ENCODE results near the gene ABHD17C.
A peak's percentile ranks its signal among the peaks of the same experiment; 100 is the strongest.

The ABHD17C gene

DNA sequence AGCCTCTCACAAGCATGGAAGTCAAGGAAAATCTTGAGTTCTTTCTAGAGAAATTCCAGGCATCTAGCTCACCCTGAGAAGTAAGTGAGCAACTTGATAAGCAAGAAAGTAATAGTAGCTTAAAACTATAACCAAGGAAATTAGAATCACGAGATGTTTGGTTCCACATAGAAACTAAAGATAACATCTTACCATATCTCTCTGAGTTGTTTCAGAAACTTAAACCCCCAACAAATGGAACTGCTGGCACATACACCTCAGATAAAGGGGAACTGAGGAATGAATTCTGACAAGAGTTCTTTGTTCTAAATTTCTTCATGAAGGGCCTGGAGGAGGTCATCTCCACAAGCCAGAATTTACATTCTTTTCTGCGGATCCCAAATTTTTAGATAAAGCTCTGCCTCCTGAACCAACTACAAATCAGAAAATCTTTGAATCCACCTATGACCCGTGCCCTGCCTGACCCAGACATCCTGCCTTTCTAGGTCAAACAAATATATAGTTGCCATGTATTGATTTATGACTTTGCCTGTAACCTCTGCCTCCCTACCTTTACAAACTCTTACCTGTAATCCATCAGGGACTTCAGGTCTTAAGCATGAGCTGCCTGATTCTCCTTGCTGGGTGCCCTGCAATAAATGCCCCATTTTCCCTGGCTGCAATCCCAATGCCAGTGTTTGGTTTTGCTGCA, 26.4 kb upstream of the ABHD17C start:
- TF ChIP-seq EZH2 (optimal IDR thresholded peaks at IDR 0.05; ENCODE audit: low read depth, low read length) (no peak), EZH2phosphoT487 (IDR thresholded peaks at IDR 0.05; ENCODE audit: low read length) (no peak)
- TF ChIP-seq, protein P1, sequence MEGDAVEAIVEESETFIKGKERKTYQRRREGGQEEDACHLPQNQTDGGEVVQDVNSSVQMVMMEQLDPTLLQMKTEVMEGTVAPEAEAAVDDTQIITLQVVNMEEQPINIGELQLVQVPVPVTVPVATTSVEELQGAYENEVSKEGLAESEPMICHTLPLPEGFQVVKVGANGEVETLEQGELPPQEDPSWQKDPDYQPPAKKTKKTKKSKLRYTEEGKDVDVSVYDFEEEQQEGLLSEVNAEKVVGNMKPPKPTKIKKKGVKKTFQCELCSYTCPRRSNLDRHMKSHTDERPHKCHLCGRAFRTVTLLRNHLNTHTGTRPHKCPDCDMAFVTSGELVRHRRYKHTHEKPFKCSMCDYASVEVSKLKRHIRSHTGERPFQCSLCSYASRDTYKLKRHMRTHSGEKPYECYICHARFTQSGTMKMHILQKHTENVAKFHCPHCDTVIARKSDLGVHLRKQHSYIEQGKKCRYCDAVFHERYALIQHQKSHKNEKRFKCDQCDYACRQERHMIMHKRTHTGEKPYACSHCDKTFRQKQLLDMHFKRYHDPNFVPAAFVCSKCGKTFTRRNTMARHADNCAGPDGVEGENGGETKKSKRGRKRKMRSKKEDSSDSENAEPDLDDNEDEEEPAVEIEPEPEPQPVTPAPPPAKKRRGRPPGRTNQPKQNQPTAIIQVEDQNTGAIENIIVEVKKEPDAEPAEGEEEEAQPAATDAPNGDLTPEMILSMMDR (IDR thresholded peaks at IDR 0.05; ENCODE audit: low read length) = no peak
- H4K20me1 ChIP-seq (ENCODE audit: insufficient read depth, low read length) = no peaks in the 10 kb centered on the region
- H3K9ac ChIP-seq (ENCODE audit: low read length) = no peak overlapping the region
- no peak overlapping the region for H3K27ac ChIP-seq (ENCODE audit: low read length)
- no peaks in the 10 kb centered on the region for H3K79me2 ChIP-seq (ENCODE audit: low read length)
- H3K36me3 ChIP-seq (replicated peaks; ENCODE audit: insufficient read depth, low read length) = no peaks in the 10 kb centered on the region
- no peak for DNase-seq
- H3K9me2 ChIP-seq (replicated peaks; ENCODE audit: insufficient read depth, low read length) = no peaks in the 10 kb centered on the region
- H3K9me3 ChIP-seq (replicated peaks; ENCODE audit: insufficient read depth, low read length) = no peaks in the 10 kb centered on the region
- no peak overlapping the region for H3K4me3 ChIP-seq (ENCODE audit: low read length)
- H3K27me3 ChIP-seq (replicated peaks; ENCODE audit: insufficient read depth, low read length) = no peaks in the 10 kb centered on the region
- H3K4me2 ChIP-seq (ENCODE audit: low read depth, low read length) = no peak overlapping the region
- no peaks in the 10 kb centered on the region for H3F3A ChIP-seq (ENCODE audit: insufficient read depth, low read length)
- H3K4me1 ChIP-seq (ENCODE audit: low read length) = peaks cover 3% of the 10 kb centered on the region
- no peak overlapping the region for H2AFZ ChIP-seq (ENCODE audit: low read length)

DNA sequence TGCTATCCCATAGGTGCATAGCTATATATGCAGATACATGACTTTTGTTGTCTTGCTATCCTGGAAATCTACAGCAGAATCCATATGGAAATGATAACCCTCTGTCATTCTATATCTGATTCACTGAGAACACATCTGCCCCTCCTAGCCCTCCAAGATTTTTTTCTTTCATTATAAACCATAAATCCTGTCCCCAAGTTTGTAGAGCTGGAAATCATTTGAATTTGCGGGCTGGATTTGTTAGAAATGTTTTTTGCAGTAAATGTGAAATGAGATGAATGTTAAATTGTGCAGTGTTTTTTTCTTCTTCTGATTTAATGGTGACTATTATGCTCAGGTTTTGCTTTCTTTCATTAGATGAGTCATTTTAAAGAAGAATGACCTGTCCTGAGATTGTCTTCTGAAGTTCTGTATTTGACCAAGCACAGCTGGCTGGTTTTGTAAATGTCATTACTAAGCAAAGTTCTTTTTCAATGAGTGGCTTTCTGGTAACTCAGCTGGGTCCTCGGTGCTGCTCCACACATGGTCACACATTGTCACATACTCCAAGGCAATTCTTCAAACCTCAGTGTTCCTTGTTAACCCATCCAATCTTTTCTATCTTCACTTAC, 25.3 kb upstream of the ABHD17C start:
- H3K36me3 ChIP-seq (replicated peaks; ENCODE audit: insufficient read depth, low read length) = no peaks in the 10 kb centered on the region
- no peaks in the 10 kb centered on the region for H4K20me1 ChIP-seq (ENCODE audit: insufficient read depth, low read length)
- peaks cover 12% of the 10 kb centered on the region for H3K4me1 ChIP-seq (ENCODE audit: low read length)
- H3K27me3 ChIP-seq (replicated peaks; ENCODE audit: insufficient read depth, low read length) = no peaks in the 10 kb centered on the region
- no peak overlapping the region for H3K9ac ChIP-seq (ENCODE audit: low read length)
- H3F3A ChIP-seq (ENCODE audit: insufficient read depth, low read length) = no peaks in the 10 kb centered on the region
- H3K9me3 ChIP-seq (replicated peaks; ENCODE audit: insufficient read depth, low read length) = no peaks in the 10 kb centered on the region
- no peaks in the 10 kb centered on the region for H3K79me2 ChIP-seq (ENCODE audit: low read length)
- no peak for DNase-seq
- H3K9me2 ChIP-seq (replicated peaks; ENCODE audit: insufficient read depth, low read length) = no peaks in the 10 kb centered on the region
- H3K27ac ChIP-seq (ENCODE audit: low read length) = no peak overlapping the region
- no peak overlapping the region for H2AFZ ChIP-seq (ENCODE audit: low read length)
- no peak overlapping the region for H3K4me3 ChIP-seq (ENCODE audit: low read length)
- TF ChIP-seq, protein P1 (IDR thresholded peaks at IDR 0.05; ENCODE audit: low read length) = no peak
- TF ChIP-seq EZH2 (optimal IDR thresholded peaks at IDR 0.05; ENCODE audit: low read depth, low read length) (no peak), EZH2phosphoT487 (IDR thresholded peaks at IDR 0.05; ENCODE audit: low read length) (no peak)
- H3K4me2 ChIP-seq (ENCODE audit: low read depth, low read length) = no peak overlapping the region

DNA sequence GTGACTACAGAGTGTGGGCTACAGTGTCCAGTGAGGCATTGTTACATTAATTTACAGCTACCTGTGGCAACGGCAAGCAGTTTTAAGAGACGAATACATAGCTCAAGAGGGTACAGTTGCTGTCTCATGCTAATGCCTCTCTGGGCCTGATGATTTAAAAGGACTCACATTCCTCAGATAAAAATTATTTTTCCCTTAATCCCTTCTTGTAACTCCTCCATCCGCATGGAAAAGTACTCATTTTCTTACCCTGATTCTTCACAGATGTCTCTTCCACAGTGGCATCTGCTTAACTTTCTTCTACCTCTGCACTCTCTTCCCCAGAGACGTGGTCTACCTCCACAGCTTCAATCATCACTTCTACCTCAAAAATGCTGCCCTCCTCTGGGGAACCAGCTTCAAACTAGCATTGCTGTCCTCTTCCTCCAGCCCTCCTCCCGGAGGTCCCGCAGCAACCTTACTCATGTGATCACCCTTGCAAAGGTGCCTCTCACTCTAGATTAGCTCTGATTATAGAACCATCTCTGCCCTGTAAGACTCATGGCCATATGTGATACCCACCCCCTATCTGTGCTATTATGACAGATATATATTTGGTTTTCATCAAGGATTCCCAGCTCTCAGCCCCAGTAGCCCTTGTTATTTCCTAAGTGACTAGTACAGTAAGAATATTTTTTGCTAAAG, 21.4 kb upstream of the ABHD17C start:
- peak overlapping the region; percentile 36; the same call in 1 of the 2 replicates for H2AFZ ChIP-seq (ENCODE audit: low read length)

More for the DNA sequence above, 21.4 kb upstream of the ABHD17C start:
- Histone ChIP-seq H4K20me1 (ENCODE audit: insufficient read depth, low read length) (no peaks in the 10 kb centered on the region), H3K4me1 (ENCODE audit: low read length) (peaks cover 12% of the 10 kb centered on the region), H3K36me3 (replicated peaks; ENCODE audit: insufficient read depth, low read length) (no peaks in the 10 kb centered on the region), H3K9me2 (replicated peaks; ENCODE audit: insufficient read depth, low read length) (no peaks in the 10 kb centered on the region), H3K9ac (ENCODE audit: low read length) (no peak overlapping the region), H3K4me3 (ENCODE audit: low read length) (no peak overlapping the region), H3K9me3 (replicated peaks; ENCODE audit: insufficient read depth, low read length) (no peaks in the 10 kb centered on the region), H3K79me2 (ENCODE audit: low read length) (no peaks in the 10 kb centered on the region), H3F3A (ENCODE audit: insufficient read depth, low read length) (no peaks in the 10 kb centered on the region), H3K27ac (ENCODE audit: low read length) (peak overlapping the region; percentile 13; the same call in 1 of the 2 replicates), H3K27me3 (replicated peaks; ENCODE audit: insufficient read depth, low read length) (no peaks in the 10 kb centered on the region), H3K4me2 (ENCODE audit: low read depth, low read length) (peak overlapping the region; percentile 22)
- TF ChIP-seq, protein P1 (IDR thresholded peaks at IDR 0.05; ENCODE audit: low read length) = peak; percentile 8
- no peak for TF ChIP-seq EZH2phosphoT487 (IDR thresholded peaks at IDR 0.05; ENCODE audit: low read length)
- DNase-seq = no peak

Measured in MM.1S (cell line).